ENCODE data around the gene ZC3H7A.
"Not testable (repeated sequence)": the region's sequence is repeated elsewhere in the genome, so short reads cannot be mapped to it uniquely, and the experiment has no call there.

The ZC3H7A gene, protein sequence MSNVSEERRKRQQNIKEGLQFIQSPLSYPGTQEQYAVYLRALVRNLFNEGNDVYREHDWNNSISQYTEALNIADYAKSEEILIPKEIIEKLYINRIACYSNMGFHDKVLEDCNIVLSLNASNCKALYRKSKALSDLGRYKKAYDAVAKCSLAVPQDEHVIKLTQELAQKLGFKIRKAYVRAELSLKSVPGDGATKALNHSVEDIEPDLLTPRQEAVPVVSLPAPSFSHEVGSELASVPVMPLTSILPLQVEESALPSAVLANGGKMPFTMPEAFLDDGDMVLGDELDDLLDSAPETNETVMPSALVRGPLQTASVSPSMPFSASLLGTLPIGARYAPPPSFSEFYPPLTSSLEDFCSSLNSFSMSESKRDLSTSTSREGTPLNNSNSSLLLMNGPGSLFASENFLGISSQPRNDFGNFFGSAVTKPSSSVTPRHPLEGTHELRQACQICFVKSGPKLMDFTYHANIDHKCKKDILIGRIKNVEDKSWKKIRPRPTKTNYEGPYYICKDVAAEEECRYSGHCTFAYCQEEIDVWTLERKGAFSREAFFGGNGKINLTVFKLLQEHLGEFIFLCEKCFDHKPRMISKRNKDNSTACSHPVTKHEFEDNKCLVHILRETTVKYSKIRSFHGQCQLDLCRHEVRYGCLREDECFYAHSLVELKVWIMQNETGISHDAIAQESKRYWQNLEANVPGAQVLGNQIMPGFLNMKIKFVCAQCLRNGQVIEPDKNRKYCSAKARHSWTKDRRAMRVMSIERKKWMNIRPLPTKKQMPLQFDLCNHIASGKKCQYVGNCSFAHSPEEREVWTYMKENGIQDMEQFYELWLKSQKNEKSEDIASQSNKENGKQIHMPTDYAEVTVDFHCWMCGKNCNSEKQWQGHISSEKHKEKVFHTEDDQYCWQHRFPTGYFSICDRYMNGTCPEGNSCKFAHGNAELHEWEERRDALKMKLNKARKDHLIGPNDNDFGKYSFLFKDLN

DNA sequence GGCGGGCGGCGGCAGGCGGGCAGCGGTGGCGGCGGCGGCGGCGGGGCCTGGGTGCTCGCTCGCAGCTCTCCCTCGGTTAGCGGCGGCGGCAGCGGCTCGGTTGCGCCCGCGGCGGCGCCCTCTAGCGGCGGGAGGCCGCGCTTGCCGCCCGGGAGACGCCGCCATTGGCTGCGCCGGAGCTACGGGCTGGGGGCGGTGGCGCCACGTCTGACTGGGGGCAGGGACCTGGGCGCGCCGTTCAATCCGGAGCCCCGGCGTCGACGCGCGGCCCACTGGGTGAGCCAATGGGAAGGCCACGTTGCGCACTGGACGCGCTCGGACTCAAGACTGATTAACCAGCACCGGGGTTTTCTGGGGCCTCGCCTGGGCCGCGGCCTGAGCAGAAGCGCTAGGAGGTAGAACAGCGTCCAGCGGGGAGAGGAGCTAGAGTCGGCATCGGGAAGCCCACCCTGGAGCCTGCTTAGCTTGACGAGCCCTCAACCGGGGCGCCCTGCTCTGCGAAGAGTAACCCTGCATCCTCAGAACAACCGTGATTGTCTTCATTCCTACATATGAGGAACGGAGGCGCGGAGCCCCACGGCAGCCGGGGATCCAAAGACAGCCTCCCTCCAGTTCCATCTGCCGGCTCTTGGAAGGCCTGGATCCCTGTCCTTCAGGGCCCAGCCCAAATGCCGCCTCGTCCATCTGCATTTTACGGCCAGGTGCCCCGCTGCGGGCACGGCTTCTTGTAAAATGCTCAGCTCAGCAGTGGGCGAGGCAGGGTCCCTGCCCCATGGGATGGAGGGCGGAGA is at the start of gene ZC3H7A:
Gene ZC3H7A, minus strand, starts transcription at position 93 of the 791 bp plus-strand sequence. CDS start 14,904 bp downstream, outside the sequence.
- peak; percentile 72 to 91 (median 82) for DNase-seq

DNA sequence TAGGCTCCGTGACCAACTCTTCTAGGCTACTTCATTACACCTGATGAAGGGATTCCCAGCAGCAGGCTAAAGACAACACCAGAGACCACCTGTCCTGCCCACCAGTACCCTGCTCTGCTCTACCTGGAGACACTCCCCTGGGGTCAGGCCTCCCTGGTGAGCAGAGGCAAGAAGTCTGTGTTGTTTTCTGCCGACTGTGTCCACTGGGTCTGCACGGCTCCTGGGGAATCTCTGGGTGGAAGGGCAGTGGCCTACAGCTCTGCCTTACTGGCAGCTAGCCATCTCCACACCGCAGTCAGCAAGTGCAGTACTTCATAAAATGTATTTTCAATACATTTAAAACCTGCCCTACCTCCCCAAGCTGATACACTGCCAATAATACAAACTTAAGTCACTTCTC is 47.4 kb upstream of the ZC3H7A start:
- no peak for DNase-seq

DNA sequence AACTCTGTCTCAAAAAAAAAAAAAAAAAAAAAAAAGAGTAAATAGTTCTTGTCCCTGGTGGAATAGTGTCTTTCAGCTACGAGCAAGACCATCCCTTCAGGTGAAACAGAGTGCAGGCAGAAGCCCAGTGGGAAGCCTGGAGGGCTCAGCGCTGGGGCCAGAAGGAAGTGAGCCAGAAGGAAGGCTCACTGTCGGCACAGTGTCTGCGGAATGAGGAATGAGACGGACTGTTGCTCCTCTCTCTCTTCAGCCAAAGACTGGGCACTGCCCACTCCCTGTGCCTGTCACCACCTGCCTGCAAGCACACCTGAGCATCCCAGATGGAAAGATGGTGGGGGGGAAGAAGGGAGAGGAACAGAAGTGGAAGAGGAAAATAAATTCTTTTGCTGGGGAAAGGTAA is 46.8 kb upstream of the ZC3H7A start:
- DNase-seq: no peak

DNA sequence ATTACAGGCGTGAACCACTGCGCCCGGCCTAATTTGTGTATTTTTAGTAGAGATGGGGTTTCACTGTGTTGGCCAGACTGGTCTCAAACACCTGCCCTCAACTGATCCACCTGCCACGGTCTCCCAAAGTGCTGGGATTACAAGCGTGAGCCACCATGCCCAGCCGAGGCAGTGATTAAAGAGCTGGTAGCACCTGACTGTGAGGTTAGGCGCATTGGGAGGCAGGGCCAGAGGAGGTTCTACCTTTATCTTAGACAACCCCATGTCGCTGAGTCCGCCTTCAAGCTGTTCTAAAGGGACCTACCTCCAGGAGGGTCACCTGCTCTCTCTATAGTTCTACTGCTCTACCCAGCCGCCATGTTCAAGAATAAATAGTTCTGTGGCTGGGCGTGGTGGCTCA is 46.1 kb upstream of the ZC3H7A start:
- DNase-seq: no peak

DNA sequence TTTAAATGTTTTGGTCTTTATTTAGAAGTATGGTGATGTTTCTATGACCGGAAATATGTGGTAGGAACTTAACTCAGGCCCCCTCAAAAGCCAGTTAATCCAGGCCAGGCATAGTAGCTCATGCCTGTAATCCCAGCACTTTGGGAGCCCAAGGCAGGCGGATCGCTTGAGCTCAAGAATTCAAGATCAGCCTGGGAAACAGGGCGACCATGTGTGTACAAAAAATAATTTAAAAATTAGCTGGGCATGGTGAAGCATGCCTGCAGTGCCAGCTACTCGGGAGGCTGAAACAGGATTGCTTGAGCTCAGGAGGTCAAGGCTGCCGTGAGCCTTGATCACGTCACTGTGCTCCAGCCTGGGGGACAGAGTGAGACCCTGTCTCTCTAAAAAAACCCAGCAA is 44.0 kb upstream of the ZC3H7A start:
- DNase-seq: no peak

- no peak for DNase-seq
Observed at GRCh38 chr16:11836650-11837244, 39.7 kb upstream of the ZC3H7A start.

DNA sequence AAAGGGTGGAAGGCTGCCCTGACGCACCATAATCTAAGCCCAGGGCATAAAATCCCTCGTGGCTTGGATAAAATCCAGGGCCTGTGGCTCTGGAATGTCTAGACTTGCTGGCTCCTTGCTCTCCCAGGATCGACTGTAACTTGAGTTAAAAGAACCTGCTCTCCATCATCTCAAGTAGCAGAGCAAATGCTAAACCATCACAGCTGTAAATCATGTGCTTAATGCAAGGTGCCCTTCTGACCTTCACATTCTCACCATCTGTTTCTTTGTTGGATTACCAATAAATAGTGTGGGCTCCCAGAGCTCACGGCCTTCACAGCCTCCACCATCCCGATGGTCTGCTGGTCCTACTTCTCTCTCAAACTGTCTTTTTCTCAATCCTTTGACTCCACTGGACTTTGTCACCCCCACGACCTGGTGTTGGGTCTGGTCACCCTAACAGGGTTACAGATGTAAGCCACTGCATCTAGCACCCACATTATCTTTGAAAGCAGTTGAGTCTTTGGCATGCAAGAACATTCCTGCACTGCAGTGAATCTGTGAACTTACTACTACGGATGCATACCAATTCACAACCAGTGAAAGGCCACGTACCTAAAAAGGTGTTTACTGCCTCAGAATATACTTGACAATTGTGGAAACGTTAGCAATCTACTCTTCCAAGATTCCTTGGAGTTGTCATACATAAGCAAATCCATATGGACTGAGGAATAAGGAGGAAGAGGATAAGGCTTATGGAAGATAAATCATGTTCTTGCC is 39.0 kb upstream of the ZC3H7A start:
- DNase-seq: no peak

DNA sequence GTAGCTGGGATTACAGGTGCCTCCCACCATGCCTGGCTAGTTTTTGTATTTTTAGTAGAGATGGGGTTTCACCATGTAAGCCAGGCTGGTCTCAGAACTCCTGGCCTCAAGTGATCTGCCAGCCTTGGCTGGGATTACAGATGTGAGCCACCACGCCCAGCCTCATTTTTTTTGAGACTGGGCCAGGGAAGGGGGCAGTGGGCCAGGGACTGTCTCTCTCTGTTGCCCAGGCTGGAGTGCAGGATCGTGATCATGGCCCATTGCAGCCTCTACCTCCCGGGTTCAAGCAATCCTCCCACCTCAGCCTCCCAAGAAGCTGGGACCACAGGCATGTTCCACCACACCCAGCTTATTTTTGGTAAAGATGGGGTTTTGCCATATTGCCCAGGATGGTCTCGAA is 38.3 kb upstream of the ZC3H7A start:
- DNase-seq: no peak

- no peak for DNase-seq
Observed at GRCh38 chr16:11833951-11834695, 37.1 kb upstream of the ZC3H7A start.

- DNase-seq: no peak
Observed at GRCh38 chr16:11828696-11829095, 31.6 kb upstream of the ZC3H7A start.

- DNase-seq: not testable (repeated sequence)
Observed at GRCh38 chr16:11825520-11826165, 28.6 kb upstream of the ZC3H7A start.

DNA sequence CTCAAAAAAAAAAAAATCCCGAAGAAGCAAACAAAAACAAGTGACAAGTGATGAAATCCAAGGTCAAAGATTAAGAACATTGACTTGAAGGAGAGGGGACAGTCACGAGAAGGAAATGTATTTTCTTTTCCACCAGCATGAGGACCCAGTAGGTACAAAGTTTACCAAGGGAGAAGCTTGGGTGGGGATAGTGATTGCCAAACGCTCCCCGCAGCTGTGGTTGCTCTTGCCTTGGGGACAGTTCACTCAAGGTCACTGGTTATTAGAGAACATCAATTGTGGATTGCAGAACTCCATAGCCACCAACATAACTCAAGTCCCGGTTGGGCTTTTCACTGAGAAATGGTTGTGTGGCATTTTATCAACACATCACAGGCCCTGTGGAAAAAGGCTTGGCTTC is 27.3 kb upstream of the ZC3H7A start:
- DNase-seq: no peak

- not testable (repeated sequence) for DNase-seq
Observed at GRCh38 chr16:11823645-11824044, 26.6 kb upstream of the ZC3H7A start.

DNA sequence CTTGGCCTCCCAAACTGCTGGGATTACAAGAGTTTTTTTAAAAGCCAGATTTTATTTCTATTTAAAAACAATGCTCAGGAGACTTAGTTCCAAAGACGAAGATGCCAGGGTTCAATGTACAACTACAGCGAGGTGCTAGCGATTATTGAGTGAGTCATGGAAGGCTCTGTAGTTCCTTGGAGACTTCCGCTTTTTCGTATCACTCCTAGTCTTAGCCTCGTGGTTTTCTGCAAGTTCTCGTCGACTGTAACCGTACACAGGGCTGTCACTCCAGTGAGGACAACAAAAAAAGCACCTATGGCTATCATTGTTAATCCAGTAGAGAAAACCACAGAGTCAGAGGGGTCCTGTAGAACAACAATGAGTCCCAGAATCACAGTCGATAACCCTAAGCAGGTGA is 22.7 kb upstream of the ZC3H7A start:
- DNase-seq: no peak

DNA sequence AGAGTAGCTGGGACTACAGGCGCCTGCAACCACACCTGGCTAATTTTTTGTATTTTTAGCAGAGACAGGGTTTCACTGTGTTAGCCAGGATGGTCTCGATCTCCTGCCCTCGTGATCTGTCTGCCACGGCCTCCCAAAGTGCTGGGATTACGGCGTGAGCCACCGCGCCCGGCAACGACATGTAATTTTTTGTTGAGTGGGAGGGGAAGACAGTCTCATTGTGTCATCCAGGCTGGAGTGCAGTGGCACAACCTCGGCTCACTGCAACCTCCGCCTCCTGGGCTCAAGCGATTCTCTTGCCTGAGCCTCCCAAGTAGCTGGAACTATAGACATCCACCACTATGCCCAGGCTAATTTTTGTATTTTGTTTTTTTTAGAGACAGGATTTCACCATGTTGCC is 21.9 kb upstream of the ZC3H7A start:
- DNase-seq: not testable (repeated sequence)

- DNase-seq: no peak
Observed at GRCh38 chr16:11816123-11816522, 19.1 kb upstream of the ZC3H7A start.

GRCh38 chr16:11814800-11815199 is 17.7 kb upstream of the ZC3H7A start:
- not testable (repeated sequence) for DNase-seq

DNA sequence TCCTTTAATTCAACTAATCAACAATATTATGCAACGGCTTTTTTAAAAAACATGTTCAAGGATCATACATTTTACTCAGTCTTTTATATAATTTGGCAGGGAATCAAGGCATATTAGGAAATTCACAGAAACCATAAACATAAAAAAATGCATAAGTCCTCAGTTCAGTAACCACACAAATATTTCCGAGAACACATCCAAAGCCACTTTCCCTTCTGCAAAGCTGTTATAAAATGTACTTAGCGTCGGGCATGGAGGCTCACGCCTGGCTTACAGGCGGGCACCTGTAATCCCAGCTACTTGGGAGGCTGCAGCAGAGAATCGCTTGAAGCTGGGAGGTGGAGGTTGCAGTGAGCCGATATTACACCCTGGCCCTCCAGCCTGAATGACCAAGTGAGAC is 9.7 kb upstream of the ZC3H7A start:
- DNase-seq: no peak

DNA sequence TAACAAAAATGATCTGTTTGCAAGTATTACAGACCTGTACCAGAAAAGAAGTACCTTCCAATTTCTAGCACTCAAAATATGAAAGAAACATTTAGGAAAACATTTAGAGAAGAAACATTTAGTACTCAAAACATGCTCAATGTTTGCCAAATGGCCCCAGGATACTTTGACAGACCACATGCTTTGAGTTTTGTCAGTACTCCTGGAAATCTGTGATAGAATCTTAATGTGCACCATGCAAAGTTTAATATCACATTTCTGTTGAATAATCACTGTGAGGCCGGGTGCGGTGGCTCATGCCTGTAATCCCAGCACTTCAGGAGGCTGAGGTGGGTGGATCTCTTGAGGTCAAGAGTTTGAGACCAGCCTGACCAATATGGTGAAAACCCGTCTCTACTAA is 8.5 kb upstream of the ZC3H7A start:
- DNase-seq: no peak

DNA sequence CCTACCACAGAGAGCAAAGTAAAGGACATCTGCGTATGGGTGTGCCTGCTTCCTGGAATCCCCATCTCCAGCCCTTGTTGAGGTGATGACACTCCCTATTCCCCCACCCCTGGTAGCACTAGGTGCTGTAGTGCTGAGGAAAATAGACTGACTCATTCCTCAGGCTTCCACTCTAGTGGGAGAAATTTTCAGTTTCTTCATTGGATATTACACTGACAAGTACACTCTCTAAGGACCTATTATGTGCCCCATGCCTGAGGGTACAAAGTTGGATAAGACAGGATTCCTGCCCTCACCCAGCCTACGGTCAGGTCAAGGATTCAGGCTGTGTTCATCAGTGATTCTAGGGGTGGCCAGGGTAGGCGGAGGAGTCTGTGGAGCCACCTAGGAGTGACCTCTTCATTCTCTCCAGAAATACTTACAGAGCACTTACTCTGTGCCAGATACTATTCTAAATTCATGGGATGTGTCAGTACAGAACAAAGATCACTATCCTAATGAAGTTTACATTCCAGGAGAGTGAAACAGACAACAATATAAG is 4.5 kb upstream of the ZC3H7A start:
- DNase-seq: no peak

Data from activated naive CD4-positive, alpha-beta T cell (primary cell).